Activated naive CD4-positive, alpha-beta T cell treated with anti-CD3 and anti-CD28 coated beads, Interleukin-2, amount 50 U/mL, for 24 hours (primary cell): Measurements from ENCODE around the gene TMEM50A.
"Not testable (repeated sequence)": the region's sequence is repeated elsewhere in the genome, so short reads cannot be mapped to it uniquely, and the experiment has no call there.

ENCODE experiments used
- H3K27ac Mint-ChIP-seq: one replicate; pipeline ENCODE4 v1.8.0; 2021; ENCODE audit warnings: mild to moderate bottlenecking, mixed read lengths
- H3K27me3 Mint-ChIP-seq: one replicate; pipeline ENCODE4 v1.8.0; 2021; ENCODE audit warnings: mixed read lengths
- H3K36me3 Mint-ChIP-seq: one replicate; pipeline ENCODE4 v1.8.0; 2021; ENCODE audit warnings: mixed read lengths
- H3K4me1 Mint-ChIP-seq: one replicate; pipeline ENCODE4 v1.8.0; 2021; ENCODE audit warnings: mixed read lengths
- H3K4me3 Mint-ChIP-seq: one replicate; pipeline ENCODE4 v1.8.0; 2021; ENCODE audit warnings: mild to moderate bottlenecking, mixed read lengths
- H3K9me3 Mint-ChIP-seq: one replicate; pipeline ENCODE4 v1.8.0; 2021; ENCODE audit warnings: mixed read lengths

TMEM50A gene

GRCh38 chr1:25338188-25338981, at the start of gene TMEM50A:
TSS of gene TMEM50A (plus strand) at chr1:25338334. CDS start at chr1:25340487, 2,153 bp downstream.
- H3K36me3 Mint-ChIP-seq = peaks cover 4% of the 10 kb centered on the region
- peaks cover 42% of the 10 kb centered on the region for H3K4me1 Mint-ChIP-seq
- no peaks in the 10 kb centered on the region for H3K9me3 Mint-ChIP-seq
- H3K27ac Mint-ChIP-seq = peak within 1 kb of the TSS; percentile 92
- peak within 1 kb of the TSS; percentile 92 for H3K4me3 Mint-ChIP-seq
- H3K27me3 Mint-ChIP-seq = no peaks in the 10 kb centered on the region

- H3K4me3 Mint-ChIP-seq, H3K9me3 Mint-ChIP-seq, H3K36me3 Mint-ChIP-seq, H3K4me1 Mint-ChIP-seq, H3K27me3 Mint-ChIP-seq, H3K27ac Mint-ChIP-seq: not testable (repeated sequence)
These were observed 49.5 kb upstream of the TMEM50A start for GRCh38 chr1:25288573-25289101.

GRCh38 chr1:25290043-25290442, 48.1 kb upstream of the TMEM50A start:
- not testable (repeated sequence) for H3K9me3 Mint-ChIP-seq, H3K4me3 Mint-ChIP-seq, H3K27me3 Mint-ChIP-seq, H3K36me3 Mint-ChIP-seq, H3K4me1 Mint-ChIP-seq, H3K27ac Mint-ChIP-seq

GRCh38 chr1:25293426-25293825, 44.7 kb upstream of the TMEM50A start:
- H3K27ac Mint-ChIP-seq, H3K36me3 Mint-ChIP-seq, H3K27me3 Mint-ChIP-seq, H3K9me3 Mint-ChIP-seq, H3K4me3 Mint-ChIP-seq, H3K4me1 Mint-ChIP-seq: not testable (repeated sequence)

- H3K27me3 Mint-ChIP-seq, H3K27ac Mint-ChIP-seq, H3K4me3 Mint-ChIP-seq, H3K4me1 Mint-ChIP-seq, H3K9me3 Mint-ChIP-seq, H3K36me3 Mint-ChIP-seq: not testable (repeated sequence)
These were observed 43.0 kb upstream of the TMEM50A start for GRCh38 chr1:25294889-25295826.

GRCh38 chr1:25296501-25296900, 41.6 kb upstream of the TMEM50A start:
- H3K27me3 Mint-ChIP-seq, H3K4me3 Mint-ChIP-seq, H3K4me1 Mint-ChIP-seq, H3K27ac Mint-ChIP-seq, H3K36me3 Mint-ChIP-seq, H3K9me3 Mint-ChIP-seq: not testable (repeated sequence)

- not testable (repeated sequence) for H3K4me1 Mint-ChIP-seq, H3K9me3 Mint-ChIP-seq, H3K27ac Mint-ChIP-seq, H3K4me3 Mint-ChIP-seq, H3K36me3 Mint-ChIP-seq, H3K27me3 Mint-ChIP-seq
These were observed 37.4 kb upstream of the TMEM50A start for GRCh38 chr1:25300729-25301128.

- not testable (repeated sequence) for H3K36me3 Mint-ChIP-seq, H3K4me3 Mint-ChIP-seq
These were observed 35.8 kb upstream of the TMEM50A start for GRCh38 chr1:25302330-25302729.

GRCh38 chr1:25304936-25305335, 33.2 kb upstream of the TMEM50A start:
- not testable (repeated sequence) for H3K4me3 Mint-ChIP-seq

More at GRCh38 chr1:25302330-25302729, 35.8 kb upstream of the TMEM50A start:
- H3K27ac Mint-ChIP-seq, H3K27me3 Mint-ChIP-seq, H3K9me3 Mint-ChIP-seq, H3K4me1 Mint-ChIP-seq: not testable (repeated sequence)

GRCh38 chr1:25308168-25308567, 30.0 kb upstream of the TMEM50A start:
- not testable (repeated sequence) for H3K4me1 Mint-ChIP-seq, H3K36me3 Mint-ChIP-seq, H3K4me3 Mint-ChIP-seq, H3K27ac Mint-ChIP-seq, H3K27me3 Mint-ChIP-seq, H3K9me3 Mint-ChIP-seq

More at GRCh38 chr1:25304936-25305335, 33.2 kb upstream of the TMEM50A start:
- not testable (repeated sequence) for H3K4me1 Mint-ChIP-seq, H3K27me3 Mint-ChIP-seq, H3K36me3 Mint-ChIP-seq, H3K9me3 Mint-ChIP-seq
- H3K27ac Mint-ChIP-seq = peak overlapping the region; percentile 17

GRCh38 chr1:25309085-25309484, 29.0 kb upstream of the TMEM50A start:
- not testable (repeated sequence) for H3K27ac Mint-ChIP-seq, H3K4me3 Mint-ChIP-seq, H3K36me3 Mint-ChIP-seq, H3K27me3 Mint-ChIP-seq, H3K9me3 Mint-ChIP-seq, H3K4me1 Mint-ChIP-seq

- H3K27ac Mint-ChIP-seq, H3K9me3 Mint-ChIP-seq, H3K4me3 Mint-ChIP-seq, H3K36me3 Mint-ChIP-seq, H3K4me1 Mint-ChIP-seq, H3K27me3 Mint-ChIP-seq: not testable (repeated sequence)
These were observed 28.6 kb upstream of the TMEM50A start for GRCh38 chr1:25309486-25309885.

GRCh38 chr1:25312806-25313470, 25.2 kb upstream of the TMEM50A start:
- not testable (repeated sequence) for H3K9me3 Mint-ChIP-seq, H3K36me3 Mint-ChIP-seq, H3K4me3 Mint-ChIP-seq, H3K27ac Mint-ChIP-seq, H3K27me3 Mint-ChIP-seq, H3K4me1 Mint-ChIP-seq

- not testable (repeated sequence) for H3K27me3 Mint-ChIP-seq, H3K27ac Mint-ChIP-seq, H3K36me3 Mint-ChIP-seq, H3K4me1 Mint-ChIP-seq, H3K4me3 Mint-ChIP-seq, H3K9me3 Mint-ChIP-seq
These were observed 17.7 kb upstream of the TMEM50A start for GRCh38 chr1:25320314-25320938.

GRCh38 chr1:25322127-25322526, 16.0 kb upstream of the TMEM50A start:
- not testable (repeated sequence) for H3K27ac Mint-ChIP-seq, H3K27me3 Mint-ChIP-seq, H3K4me3 Mint-ChIP-seq, H3K36me3 Mint-ChIP-seq, H3K4me1 Mint-ChIP-seq, H3K9me3 Mint-ChIP-seq
